Measurements from ENCODE around the gene AP2B1. TPM values are rescaled to one million over a fixed set of nuclear protein-coding genes. Genes with fewer than 3 reads are reported as not detected.
A peak's percentile ranks its signal among the peaks of the same experiment; 100 is the strongest.
"Not testable (repeated sequence)": the region's sequence is repeated elsewhere in the genome, so short reads cannot be mapped to it uniquely, and the experiment has no call there.

AP2B1 gene
- total RNA-seq, 1 donor from 2014 or later: 330 TPM

GRCh38 chr17:35557353-35557752, 29.8 kb upstream of the AP2B1 start:
- Mint-ChIP-seq H3K27me3 (ENCODE audit: unreplicated experiment) (peaks cover 2% of the 10 kb centered on the region), H3K36me3 (ENCODE audit: low read depth, unreplicated experiment) (no peaks in the 10 kb centered on the region), H3K4me1 (ENCODE audit: unreplicated experiment) (peaks cover 17% of the 10 kb centered on the region), H3K27ac (ENCODE audit: unreplicated experiment) (no peak overlapping the region), H3K9me3 (ENCODE audit: unreplicated experiment) (no peaks in the 10 kb centered on the region), H3K4me3 (ENCODE audit: unreplicated experiment) (no peak overlapping the region)
- TF ChIP-seq CTCF (IDR thresholded peaks at IDR 0.05; ENCODE audit: unreplicated experiment): no peak
- no peak for DNase-seq (ENCODE audit: low spot score)

DNA sequence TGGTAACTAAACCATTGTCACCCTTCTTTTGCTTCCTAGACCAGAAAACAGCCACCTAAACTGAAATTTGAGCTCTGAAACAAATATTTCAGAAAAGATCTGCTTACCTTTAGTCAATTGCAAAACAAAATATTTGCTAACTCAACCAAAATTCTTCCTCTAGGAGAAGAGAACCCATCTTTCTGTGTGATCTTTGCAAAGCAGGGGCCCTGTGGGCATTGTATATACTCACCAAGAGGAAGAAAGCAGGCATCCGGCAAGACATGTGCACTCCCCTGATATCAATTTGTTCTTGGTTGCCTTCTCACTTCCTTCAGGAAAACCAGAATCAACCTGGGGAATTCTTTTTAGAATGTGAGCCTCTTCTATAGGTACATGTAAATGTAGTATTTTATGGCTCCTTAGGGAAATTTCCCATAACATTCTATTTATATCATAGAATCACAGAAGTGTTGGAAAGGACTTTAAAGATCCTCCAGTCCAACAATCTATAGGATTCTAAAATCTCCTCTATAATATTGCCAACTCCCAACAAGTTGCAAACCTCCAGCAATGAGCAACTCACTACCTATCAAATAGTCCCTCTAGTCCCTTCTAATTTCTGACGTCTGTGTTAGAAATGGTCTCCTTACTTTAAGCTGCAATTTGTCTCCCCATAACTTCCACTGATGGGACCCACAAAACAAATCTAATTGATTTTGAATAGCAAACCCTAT, 27.5 kb upstream of the AP2B1 start:
- Mint-ChIP-seq H3K27me3 (ENCODE audit: unreplicated experiment) (no peaks in the 10 kb centered on the region), H3K27ac (ENCODE audit: unreplicated experiment) (peak overlapping the region; percentile 45), H3K9me3 (ENCODE audit: unreplicated experiment) (no peaks in the 10 kb centered on the region), H3K36me3 (ENCODE audit: low read depth, unreplicated experiment) (no peaks in the 10 kb centered on the region), H3K4me3 (ENCODE audit: unreplicated experiment) (no peak overlapping the region), H3K4me1 (ENCODE audit: unreplicated experiment) (peaks cover 17% of the 10 kb centered on the region)
- no peak for DNase-seq (ENCODE audit: low spot score)
- TF ChIP-seq CTCF (IDR thresholded peaks at IDR 0.05; ENCODE audit: unreplicated experiment): no peak

DNA sequence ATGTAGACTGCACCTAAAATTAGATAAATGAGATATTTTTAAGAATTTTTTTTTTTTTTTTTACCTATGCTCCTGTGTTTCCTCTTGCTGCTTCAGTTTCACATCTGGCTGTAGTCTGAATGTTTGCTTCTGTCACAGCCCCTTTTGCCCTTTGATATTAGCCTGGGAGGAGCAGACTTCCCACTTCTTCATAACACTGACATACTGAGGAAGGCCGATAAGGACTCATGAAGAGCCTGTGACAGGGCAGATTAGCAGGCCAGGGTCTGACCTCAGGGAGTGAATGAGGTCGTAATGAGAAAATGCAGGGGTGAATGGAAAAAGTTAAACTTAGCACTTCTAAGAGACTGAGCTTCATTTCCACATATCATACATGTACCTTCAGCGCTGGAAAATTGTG, 26.4 kb upstream of the AP2B1 start, which contains the start of gene SLFN14:
Gene SLFN14, minus strand, starts transcription at position 117 of the 400 bp plus-strand sequence. CDS start 2,757 bp downstream, outside the sequence.
- no peak for TF ChIP-seq CTCF (IDR thresholded peaks at IDR 0.05; ENCODE audit: unreplicated experiment)
- no peaks in the 10 kb centered on the region for H3K36me3 Mint-ChIP-seq (ENCODE audit: low read depth, unreplicated experiment)
- H3K9me3 Mint-ChIP-seq (ENCODE audit: unreplicated experiment): no peaks in the 10 kb centered on the region
- H3K4me1 Mint-ChIP-seq (ENCODE audit: unreplicated experiment): peaks cover 17% of the 10 kb centered on the region
- H3K27me3 Mint-ChIP-seq (ENCODE audit: unreplicated experiment): no peaks in the 10 kb centered on the region
- peak within 1 kb of the TSS; percentile 26 for H3K27ac Mint-ChIP-seq (ENCODE audit: unreplicated experiment)
- DNase-seq (ENCODE audit: low spot score): no peak
- H3K4me3 Mint-ChIP-seq (ENCODE audit: unreplicated experiment): no peak within 1 kb of the TSS

GRCh38 chr17:35563181-35563580, 23.9 kb upstream of the AP2B1 start:
- H3K4me1 Mint-ChIP-seq (ENCODE audit: unreplicated experiment): peaks cover 17% of the 10 kb centered on the region
- not testable (repeated sequence) for H3K27me3 Mint-ChIP-seq (ENCODE audit: unreplicated experiment); H3K27ac Mint-ChIP-seq (ENCODE audit: unreplicated experiment); DNase-seq (ENCODE audit: low spot score); H3K36me3 Mint-ChIP-seq (ENCODE audit: low read depth, unreplicated experiment); H3K4me3 Mint-ChIP-seq (ENCODE audit: unreplicated experiment); H3K9me3 Mint-ChIP-seq (ENCODE audit: unreplicated experiment)

- Mint-ChIP-seq H3K36me3 (ENCODE audit: low read depth, unreplicated experiment) (peaks cover 4% of the 10 kb centered on the region), H3K4me3 (ENCODE audit: unreplicated experiment) (peak overlapping the region; percentile 80), H3K4me1 (ENCODE audit: unreplicated experiment) (peaks cover 20% of the 10 kb centered on the region), H3K27me3 (ENCODE audit: unreplicated experiment) (no peaks in the 10 kb centered on the region), H3K27ac (ENCODE audit: unreplicated experiment) (peak overlapping the region; percentile 67), H3K9me3 (ENCODE audit: unreplicated experiment) (no peaks in the 10 kb centered on the region)
- TF ChIP-seq CTCF (IDR thresholded peaks at IDR 0.05; ENCODE audit: unreplicated experiment): no peak
- DNase-seq (ENCODE audit: low spot score): no peak
Observed at GRCh38 chr17:35566968-35567367, 20.2 kb upstream of the AP2B1 start.
